ENCODE data around the gene RNU1-1.
"Not testable (repeated sequence)": the region's sequence is repeated elsewhere in the genome, so short reads cannot be mapped to it uniquely, and the experiment has no call there.

Gene RNU1-1

DNA sequence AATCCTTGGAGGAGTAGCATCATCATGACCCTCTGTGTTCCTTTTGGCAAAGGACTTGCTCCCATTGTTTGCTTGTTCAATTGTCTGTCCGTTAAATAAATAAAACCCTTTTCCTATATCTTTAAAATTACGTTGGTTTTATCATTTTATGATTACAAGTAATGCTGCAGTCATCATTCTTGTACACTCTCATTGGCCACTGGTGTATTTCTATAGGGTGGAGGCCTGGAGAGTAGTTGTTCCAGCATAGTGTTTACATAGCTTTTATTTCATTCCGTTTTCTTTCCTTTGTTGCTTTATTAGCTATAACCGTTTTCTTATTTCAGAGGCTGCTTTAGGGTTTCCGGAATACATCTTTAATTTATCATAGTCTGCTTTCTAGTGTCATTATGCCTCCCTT, 7.6 kb upstream of the RNU1-1 start:
- H3K4me3 ChIP-seq (ENCODE audit: low read length): not testable (repeated sequence)

DNA sequence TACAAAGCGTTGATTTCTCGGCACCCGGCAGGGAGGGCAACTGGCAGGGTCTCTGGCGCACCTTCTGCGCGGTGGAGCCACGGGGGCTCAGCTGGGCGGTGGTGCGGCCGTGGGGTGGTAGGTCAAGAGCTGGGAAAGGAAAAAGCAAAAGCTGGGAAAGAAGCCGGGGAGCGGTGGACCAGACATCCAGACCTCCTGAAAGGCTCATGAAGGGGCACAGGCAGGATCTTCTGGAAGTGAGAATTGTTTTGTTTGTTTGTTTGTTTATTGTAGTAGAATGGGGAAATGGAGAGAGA, 7.2 kb upstream of the RNU1-1 start:
- no peak overlapping the region for H3K4me3 ChIP-seq (ENCODE audit: low read length)
- no peak for TF ChIP-seq ZNF274 (IDR thresholded peaks at IDR 0.05; ENCODE audit: low read depth, low read length)

DNA sequence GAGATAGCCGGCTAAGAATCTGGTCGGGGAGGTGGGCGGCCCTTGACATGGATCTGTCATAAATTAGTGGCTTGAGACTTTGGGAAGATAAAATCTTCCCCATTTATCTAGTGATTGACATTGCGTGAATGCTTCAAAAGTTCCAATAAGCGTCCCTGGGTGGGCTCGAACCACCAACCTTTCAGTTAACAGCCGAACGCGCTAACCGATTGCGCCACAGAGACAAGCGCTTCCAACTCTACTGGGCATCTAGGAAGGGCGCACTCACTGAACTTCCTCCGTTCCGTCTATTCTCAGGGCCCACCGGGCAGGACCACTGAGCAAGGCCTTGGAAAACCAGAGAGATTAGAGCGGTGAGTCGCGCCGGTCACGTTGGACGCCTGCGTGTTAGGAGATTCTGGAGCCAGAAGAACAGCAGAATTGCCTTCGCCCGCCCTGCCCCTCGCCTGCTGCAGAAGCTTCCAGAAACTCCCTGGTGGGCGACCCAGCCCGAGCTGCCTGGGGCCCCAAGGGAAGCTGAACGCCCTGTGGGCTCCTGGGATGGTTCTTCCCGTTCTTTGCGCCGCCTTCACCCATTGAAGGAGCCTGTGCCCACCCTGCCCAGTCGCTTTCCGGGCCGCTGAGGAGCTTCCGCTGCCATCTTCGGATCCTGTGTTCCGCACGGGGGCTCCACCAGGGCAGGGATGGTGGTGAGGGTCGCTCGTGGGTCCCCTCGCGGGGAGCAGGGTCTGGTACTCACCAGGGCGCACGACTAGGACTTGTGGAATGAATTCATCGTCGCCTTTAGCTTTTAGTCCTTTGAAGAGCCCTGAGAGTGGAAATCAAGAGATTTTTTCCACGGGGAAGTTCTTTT, 6.6 kb upstream of the RNU1-1 start:
- H3K4me3 ChIP-seq (ENCODE audit: low read length): not testable (repeated sequence)

DNA sequence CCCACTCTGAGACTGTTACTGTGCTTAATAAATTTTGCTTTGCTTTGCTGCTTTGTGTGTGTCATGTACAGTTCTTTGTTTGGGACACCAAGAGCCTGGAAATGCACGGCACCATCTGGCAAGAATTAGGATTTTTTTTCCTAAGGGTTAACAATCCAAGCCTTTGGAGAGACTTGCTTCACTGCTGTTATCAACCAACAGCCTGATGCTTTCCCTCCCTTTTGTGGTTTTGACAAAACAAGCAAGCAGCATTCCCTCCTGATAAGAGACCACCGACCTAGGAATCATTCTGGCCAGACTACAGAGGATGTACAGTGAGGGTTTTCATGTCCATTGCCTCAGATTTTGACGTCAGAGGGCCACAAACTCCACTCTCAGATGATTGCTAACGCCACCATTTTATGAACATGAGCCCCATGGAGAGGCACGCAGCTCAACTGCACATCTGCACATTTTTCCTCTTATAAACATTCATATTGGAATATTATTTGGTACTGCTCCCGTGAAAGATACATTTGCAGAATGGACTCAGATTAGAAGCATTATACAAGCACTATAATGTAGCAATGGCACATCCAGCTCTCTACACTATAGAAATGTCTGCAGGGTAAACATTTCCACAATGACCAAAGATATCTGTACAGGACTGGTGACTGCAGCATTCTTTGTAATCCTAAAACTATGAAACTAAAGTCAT, 5.3 kb upstream of the RNU1-1 start:
- H3K4me3 ChIP-seq (ENCODE audit: low read length): not testable (repeated sequence)

DNA sequence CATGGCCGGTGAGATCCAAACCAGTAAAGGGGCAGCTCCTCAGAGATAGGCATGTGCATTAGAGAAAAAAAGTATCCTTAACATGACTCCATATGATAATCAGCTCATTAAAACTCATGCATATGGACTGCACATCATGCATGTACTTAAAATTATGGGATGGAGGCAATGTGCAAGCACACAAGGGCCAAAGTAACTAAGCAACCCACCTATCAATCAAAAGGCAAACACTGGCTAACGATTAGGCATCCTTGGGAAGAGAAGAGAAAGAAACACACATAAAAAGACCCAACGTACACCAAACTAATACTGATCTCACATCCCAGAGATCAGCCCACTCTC, 4.8 kb upstream of the RNU1-1 start:
- not testable (repeated sequence) for H3K4me3 ChIP-seq (ENCODE audit: low read length)

DNA sequence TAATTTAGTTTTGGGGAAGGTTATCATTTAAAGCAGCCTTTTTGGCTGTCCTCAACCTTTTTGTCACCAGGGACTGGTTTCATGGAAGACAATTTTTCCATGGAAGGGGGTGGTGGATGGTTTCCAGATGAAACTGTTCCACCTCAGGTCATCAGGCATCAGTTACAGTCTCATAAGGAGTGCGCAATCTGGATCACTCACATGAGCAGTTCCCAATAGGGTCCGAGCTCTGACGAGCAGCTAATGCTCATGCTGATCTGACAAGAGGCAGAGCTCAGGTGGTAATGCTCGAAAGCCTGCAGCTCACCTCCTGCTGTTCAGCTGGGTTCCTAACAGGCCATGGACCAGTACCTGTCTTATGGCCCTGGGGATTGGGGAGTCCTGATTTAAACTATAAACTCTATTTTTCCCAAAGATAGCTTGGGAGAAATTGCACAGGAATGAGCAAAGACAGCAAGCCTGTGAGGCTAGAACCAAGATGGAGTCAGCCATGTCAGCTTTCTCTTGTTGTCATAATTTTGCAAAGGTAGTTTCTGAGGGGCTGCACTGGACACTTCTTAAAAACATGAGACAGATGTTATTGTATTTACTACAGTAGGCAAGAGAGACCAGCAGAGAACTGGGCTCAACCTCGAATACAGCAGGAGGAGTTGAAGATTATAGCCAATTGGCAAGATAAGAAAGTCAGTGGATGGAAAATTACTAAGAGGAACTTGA, 2.8 kb upstream of the RNU1-1 start:
- not testable (repeated sequence) for H3K4me3 ChIP-seq (ENCODE audit: low read length)

DNA sequence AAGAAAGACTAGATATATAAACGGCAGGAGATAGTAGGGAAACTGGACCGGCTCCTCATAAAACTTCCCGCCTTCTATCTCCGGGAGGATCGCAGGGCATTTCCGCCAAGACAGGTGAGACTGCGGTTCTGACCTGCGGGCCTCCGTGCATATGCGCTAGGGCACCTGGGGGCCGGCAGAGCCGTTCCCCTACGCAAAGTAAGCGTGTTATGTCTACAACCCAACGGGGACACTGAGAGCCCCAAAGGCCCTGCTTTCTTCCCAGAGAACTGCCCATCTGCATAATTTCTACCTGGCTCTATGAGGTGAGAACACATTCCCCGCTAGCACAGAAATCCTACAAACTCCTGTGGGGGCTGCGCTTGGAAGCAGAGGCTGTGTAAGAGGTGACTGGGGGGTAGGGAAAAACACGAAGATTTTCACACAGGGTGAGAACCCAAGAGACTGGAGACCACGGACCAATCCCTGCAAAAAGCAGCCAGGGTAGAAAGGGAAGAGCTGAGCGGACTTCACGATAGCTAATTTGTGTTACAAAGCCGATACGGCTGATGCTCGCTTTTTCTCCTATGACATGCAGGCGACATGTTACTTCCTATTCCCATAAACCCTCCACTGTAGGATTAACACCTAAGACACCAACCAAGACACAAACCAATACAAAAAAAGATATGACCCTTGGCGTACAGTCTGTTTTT, 526 bp downstream of the RNU1-1 start:
- not testable (repeated sequence) for H3K4me3 ChIP-seq (ENCODE audit: low read length)

DNA sequence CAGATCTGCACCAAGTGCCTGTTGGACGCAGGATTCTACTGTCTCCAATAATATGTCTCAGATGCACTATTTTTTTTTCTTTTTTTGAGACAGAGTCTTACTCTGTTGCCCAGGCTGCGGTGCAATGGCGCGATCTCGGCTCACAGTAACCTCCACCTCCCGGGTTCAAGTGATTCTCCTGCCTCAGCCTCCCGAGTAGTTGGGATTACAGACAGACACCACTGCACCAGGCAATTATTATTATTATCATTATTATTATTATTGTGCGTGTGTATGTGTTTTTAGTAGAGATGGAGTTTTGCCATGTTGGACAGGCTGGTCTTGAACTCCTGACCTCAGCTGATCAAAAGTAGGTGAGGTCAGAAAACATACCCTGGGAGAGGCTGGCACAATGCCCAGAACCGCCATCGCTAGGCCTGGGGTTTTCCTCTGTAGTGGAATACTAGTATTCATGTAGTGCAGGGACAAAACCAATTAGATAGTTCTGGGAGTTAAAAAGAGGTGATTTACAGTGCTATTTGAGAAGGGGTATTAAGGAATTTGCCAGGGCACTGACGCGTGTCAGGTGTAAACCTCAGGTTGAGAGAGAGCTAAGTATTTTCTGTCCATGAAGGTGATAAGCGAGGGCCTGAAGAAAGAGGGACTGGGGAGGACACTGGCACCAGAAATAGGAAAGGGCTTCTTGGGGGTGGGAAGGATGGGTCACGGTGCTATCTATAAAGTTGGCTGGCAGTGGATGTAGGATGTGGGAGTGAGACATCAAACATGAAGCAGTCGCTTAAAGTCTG, 1.3 kb downstream of the RNU1-1 start:
- not testable (repeated sequence) for H3K4me3 ChIP-seq (ENCODE audit: low read length)

DNA sequence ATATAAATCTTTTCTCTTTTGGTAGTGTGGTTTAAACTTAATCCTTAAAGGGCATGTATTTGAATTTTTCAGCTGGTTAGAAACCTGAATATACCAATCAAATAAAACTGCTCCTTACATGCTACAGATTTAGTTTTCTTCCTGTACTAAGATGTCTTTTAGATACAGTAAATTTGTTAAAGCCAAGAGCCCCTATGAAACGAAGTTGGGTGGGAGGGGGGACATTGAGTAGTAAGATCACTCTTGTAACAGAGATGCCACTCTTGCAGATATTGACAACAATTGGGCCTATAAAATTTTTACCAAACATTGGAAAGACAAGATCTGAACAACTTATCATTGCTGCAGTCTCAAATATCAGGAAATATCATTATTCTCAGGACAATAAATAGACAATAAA, 2.2 kb downstream of the RNU1-1 start:
- H3K4me3 ChIP-seq (ENCODE audit: low read length): not testable (repeated sequence)

DNA sequence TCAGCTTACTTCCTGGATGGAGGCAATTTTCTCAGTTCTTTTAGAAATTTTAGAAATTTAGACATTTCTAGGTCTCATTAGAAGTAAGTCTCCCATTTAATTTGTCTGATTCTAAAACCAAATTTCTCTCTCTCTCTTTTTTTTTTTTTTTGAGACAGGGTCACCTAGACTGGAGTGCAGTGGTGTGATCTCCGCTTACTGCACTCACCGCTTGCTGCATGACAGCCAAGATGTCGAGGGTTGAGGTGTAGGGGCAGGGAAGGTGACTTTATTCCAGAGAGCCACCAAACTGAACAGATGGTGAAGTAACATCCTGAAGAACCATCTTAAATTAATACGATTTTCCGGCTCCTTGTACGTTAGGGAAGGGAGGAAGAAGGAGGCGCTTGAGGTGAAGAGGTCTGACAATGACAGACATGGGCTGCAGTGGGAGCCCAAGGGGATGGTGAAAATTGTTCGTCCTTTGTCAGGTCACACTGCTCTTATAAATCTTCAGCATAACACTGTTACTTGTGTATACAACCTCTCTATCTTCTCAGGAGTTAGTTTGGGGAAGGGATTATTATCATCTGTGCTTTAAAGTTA, 5.1 kb downstream of the RNU1-1 start:
- not testable (repeated sequence) for H3K4me3 ChIP-seq (ENCODE audit: low read length)

DNA sequence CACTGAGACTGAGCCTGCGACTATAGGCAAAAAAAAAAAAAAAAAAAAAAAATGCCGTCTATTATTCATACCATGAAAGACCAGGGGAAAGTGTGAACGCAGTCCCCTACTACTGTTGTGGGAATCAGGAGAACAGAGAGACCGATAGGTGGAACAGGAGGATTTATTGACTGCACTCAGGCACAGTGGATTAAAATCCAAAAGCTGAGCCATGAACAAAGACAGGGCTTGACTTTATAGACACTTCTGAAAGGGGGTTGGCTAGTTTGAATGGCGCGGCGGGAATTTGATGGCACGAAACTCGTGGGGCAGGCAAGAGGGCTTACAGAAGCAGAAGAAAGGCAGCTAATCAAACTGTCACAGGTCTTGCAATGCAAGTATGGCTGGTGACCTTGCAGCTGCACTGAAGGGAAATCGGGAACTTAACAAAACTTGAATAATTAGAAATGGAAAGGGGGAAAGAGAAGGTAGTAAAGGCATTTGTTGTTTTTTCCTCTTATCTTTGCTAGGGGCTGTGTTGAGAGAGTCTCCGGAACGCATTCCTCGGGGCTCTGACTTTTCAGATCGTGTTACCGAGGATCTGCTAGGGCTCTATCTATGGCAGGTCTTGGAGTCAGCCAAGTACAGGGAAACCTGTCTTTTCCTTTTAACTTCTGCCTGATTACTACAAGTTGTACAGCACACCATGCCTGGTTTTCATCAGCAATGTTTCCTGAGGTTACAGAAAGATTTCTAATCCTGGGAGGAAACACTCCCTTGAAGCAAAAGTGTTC, 7.5 kb downstream of the RNU1-1 start:
- H3K4me3 ChIP-seq (ENCODE audit: low read length): not testable (repeated sequence)

DNA sequence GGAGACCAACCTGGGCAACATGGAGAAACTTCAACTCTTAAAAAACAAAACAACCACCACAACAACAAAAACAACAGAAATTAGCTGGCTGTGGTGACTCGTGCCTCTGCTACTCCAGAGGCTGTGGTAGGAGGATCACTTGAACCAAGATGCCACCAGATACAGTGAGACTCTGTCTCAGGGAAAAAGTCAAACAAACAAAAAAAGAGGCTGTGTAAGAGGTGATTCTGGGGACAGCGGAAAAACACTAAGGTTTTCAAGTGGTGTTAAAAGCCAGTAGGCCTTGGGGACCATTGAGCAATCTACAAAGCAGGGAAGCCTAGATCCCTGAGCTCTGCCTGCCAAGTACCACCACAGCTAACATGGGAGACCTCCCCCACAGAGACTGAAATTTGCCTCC, 8.2 kb downstream of the RNU1-1 start:
- not testable (repeated sequence) for H3K4me3 ChIP-seq (ENCODE audit: low read length)

DNA sequence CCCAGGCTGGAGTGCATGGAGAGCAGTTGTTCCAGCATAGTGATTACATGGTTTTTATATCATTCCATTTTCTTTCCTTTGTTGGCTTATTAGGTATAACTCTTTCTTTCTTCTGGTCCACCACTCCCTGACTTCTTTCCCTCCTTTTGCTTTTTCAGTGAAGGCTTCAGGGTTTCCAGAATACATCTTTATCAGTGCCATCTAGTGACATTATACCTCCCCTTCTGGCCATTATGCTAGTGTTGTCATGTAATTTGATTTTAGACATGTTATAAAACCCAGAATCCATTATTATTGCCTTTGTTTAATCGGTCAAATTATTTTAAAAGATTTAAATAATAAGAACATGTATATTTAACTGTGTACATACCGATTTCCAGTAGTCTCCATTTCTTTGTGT, 10.6 kb downstream of the RNU1-1 start:
- TF ChIP-seq ZNF274 (IDR thresholded peaks at IDR 0.05; ENCODE audit: low read depth, low read length): no peak
- H3K4me3 ChIP-seq (ENCODE audit: low read length): no peak overlapping the region

DNA sequence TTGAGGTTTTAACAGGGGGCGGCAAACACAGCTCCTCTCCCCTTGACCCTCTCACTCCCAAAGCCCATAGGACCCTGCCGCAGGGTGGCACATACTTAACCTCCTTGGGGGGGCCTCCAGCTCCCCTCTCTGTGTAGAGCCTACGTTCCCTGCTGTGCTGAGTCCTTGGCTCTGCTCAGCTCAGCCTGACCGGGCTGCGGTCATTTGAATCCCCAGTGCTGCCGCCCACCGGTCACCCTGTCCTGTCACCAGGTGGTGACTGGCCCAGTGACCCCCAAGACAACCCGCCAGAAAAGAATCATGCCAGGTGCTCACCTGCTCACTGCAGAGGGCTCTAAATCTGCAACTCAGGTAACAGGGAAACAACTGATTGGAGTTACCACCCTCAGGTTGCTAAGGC, 12.6 kb downstream of the RNU1-1 start:
- H3K4me3 ChIP-seq (ENCODE audit: low read length): not testable (repeated sequence)

DNA sequence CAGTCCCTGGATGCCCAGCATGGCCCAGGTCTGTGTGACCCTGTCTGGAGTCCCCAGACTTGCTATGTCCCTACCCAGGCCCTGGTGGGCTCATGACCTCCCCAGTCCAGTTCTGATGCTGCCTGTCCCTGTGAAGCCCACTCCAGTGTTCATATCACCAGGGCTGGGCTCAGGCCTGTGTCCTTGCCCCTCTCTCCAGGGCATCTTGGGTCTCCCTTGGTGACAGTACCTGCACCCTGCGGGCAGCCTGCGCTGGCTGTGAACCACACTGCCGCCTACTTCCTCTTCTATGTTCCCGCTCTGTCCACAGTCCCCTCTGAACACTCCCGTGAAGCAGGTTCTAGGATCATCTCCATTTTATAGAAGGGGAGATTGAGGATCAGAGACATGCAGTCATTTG, 13.1 kb downstream of the RNU1-1 start:
- H3K4me3 ChIP-seq (ENCODE audit: low read length): not testable (repeated sequence)

DNA sequence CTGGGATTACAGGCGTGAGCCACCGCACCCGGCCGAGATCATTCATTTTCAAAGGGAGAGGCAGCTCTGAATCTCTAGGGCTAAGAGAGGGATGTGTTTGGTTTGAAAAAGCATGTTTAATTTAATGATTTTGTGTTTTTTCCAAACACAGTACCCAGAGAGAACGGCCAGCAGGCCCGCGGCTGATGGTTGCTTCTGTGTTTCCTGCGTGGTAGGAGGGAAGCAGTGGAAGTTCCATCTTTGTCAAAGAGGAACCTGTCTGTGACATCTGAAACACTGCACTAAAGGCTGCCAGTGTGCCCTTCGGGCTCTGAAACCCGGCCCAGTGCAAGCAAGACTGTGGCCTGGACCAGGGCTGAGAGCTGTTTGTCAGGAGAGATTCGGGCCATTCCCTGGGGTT, 13.6 kb downstream of the RNU1-1 start:
- not testable (repeated sequence) for H3K4me3 ChIP-seq (ENCODE audit: low read length)
